Measurements from ENCODE around the gene HNF4A.
"Not testable (repeated sequence)": the region's sequence is repeated elsewhere in the genome, so short reads cannot be mapped to it uniquely, and the experiment has no call there.

Gene HNF4A

DNA sequence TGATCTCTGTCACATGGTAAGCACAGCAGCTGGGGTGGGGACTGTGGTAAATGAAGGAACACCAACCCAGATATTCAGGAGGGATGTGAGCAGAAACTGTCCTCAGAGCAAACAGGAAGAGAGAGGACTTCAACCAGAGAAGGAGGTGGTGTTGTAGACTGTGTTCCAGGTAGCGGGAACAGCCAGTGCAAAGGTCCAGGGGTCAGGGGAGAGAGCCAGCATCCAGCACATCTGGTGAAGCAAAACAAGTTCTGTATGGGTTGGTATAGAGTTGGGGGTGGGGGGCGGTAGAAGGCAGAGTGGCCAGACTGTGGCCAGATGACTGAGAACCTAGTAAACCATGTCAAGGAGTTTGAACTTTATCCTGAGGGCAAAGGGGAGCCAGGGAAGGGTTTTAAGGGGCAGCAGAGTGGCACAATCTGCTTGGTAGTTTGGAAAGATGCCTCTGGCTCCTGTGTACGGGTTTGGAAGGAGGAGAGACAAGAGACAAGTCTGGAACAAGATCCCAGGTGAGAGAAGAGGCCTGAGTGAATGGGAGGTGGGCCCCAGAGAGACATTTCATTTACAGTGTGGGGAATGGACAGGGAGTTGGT lies 92.4 kb downstream of the HNF4A start:
- no peak for DNase-seq

DNA sequence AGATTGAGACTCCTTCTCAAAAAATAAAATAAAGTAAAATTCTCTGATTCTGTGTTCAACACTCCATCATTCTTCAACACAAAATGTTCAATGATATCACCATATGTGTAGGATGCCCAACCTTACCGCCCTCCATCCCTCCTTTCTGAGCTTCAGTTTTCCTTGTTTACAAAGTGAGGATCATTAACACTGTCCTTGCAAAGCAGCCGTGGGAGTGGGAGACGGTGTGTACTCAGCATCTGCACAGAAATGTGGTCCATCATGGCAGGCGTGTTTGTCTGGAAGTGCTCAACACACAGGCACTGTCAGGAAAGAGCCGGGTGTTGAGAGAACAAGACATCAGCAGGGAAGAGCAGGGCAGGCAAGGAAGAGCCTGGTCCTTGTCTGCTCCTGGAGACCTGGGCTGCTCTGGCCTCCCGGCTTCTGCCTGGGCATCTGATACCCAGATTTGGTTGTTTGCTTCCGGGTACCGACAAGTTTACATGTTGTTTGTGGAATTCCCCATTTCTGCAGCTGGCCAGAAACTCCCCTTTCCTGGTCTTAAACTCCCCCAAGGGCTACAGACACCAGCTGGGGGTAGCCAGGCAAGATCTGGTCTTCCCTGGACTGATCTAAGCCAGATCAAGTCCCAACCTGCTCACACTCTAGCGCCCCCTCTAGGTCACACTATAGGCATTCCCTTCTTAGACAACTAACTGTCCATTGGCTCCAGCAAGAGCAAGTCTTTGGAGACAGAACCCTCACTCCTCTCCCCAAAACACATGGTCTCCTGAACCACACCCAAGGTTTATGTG lies 93.5 kb downstream of the HNF4A start:
- no peak for DNase-seq

DNA sequence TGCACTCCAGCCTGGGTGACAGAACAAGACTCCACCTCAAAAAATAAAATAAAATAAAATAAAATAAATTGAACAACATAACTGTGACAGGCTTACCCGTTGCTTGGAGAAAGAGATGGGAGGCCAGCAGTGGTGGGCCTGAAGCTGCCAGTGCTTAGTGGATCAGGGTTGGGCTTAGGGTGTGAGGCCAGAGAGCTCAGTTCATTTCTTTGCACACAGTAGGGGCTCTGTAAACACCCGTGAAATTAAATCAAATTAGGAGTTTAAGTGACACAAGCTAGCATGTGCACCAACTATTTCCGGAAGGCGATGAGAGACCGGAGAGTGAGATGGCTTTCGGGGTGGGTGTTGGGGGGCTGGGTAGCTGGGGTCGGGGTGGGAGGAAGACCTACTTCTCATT lies 94.4 kb downstream of the HNF4A start:
- no peak for DNase-seq

GRCh38 chr20:44450281-44450889 lies 94.9 kb downstream of the HNF4A start:
- DNase-seq = no peak

DNA sequence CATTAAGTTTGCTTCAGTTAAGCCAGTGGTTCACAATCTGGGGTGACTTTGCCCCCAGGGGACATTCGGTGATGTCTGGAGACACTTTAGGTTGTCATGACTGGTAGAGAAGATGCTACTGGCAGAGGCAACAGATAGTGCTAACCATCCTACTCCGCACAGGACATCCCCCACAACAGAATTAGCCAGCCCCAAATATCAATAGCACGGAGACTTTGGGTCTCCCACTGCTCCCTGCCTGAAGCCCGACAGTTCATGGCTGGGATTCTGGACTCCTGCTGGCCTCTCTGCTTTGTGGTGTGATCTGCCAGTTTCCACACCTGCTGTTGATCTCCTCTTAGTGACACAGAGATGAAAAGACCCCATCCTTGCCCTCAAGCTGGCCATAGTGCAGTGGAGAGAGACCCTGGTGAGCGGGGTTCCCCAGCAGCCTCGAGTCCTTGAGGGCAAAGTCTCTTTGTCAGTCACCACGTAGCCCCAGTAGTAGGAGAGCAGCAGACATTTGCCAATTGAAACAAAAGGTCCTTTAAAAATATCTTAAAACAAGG lies 95.5 kb downstream of the HNF4A start:
- DNase-seq = no peak

GRCh38 chr20:44454306-44454963 lies 98.9 kb downstream of the HNF4A start:
- no peak for DNase-seq

DNA sequence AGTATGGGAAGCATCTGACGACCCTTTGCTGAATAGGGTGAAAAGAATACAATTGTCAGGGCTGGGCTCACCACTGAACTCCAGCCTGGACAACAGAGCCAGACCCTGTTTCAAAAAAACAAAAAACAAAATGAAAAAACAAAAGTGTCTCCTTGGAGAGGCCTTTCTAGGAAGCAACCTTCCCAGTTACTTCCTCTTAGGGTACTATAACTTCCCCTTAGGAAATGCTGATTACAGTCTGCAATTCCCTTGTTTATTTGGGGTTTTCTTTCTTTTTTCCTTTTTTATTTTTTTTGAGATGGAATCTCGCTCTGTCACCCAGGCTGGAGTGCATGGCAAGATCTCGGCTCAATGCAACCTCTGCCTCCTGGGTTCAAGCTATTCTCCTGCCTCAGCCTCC lies 99.6 kb downstream of the HNF4A start:
- DNase-seq = no peak

- no peak for DNase-seq
Observed at GRCh38 chr20:44456611-44457010, 101.1 kb downstream of the HNF4A start.

- DNase-seq = no peak
Observed at GRCh38 chr20:44457016-44457415, 101.5 kb downstream of the HNF4A start.

DNA sequence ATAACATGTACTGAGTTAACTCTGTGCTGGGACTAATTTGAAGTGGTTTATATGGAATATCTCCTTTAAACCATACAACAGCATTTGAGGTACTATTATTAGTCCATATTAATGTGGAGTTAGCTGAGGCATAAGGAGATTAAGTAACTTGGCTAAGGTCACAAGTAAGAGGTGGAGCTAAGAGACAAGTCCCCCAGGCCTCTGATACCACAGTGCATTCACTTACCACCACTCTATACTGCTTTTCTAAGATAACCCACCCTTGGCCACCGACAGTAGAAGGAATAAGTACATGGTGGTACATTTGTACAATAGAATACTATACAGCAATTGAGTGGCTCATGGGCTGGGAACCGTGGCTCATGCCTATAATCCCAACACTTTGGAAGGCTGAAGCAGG lies 103.8 kb downstream of the HNF4A start:
- DNase-seq = no peak

- DNase-seq = peak; percentile 20 to 27
Observed at GRCh38 chr20:44460795-44461141, 105.3 kb downstream of the HNF4A start.

GRCh38 chr20:44461142-44461802 lies 105.8 kb downstream of the HNF4A start:
- no peak for DNase-seq

DNA sequence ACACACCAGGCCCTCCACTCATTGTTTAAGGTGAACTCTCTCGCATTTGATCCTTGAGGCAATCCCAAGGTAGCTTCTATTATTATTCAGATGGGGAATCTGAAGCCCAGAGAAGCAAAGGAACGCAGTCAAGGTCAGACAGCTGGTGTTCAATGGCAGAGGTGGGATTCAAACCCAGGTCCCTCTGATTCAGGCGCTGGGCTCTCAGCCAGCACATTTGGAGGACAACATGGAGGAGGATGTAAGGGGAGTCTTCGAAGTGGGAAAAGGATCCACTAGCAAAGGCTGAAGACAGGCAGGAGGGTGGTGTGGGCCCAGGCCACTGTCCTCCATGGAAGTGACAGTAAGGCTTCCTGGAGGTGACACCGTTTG lies 106.3 kb downstream of the HNF4A start:
- DNase-seq = no peak

GRCh38 chr20:44463466-44463865 lies 108.0 kb downstream of the HNF4A start:
- no peak for DNase-seq

DNA sequence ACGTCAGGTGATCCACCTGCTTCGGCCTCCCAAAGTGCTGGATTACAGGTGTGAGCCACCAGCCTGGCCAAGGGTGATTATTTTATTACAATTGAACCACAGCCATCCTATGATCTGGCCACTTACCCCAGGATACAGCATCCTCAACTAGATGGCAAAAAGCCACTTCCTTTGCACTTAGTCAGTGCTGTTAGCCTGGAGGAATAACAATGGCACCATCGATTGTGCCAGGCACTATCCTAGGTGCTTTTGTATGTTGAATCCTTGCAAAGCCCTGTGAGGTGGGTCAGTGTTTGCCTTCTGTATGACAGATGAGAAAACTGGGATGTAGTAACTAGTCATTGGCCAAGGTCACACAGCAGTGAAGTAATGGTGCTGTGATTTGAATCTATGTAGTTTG lies 109.0 kb downstream of the HNF4A start:
- no peak for DNase-seq

GRCh38 chr20:44465001-44465560 lies 109.6 kb downstream of the HNF4A start:
- DNase-seq = no peak

- no peak for DNase-seq
Observed at GRCh38 chr20:44467289-44467883, 111.9 kb downstream of the HNF4A start.

DNA sequence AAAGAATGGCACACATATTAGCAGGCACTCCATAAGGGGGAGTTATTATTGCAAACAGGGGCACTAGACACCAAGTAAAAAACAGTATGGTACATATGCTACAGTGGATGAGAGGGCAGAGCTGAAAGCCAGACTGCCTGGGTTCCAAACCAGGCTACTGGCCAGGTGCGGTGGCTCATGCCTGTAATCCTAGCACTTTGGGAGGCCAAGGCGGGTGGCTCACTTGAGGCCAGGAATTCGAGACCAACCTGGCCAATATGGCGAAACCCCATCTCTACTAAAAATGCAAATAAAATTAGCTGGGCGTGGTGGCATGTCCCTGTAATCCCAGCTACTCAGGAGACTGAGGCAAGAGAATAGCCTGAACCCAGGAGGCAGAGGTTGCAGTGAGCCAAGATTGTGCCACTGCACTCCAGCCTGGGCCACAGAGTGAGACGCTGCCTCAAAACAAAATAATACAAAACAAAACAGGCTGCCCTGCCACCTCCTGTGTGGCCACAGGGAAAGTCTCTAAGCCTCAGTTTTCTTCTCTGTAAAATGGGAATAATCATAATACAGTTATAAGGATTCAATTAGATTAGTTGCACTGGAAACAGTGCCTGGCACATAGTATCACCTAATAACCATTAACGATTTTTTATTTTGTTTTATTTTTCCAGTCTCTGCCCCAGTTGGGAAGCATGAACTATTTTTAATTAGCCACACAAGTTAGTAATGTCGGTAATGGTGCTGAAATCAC lies 112.7 kb downstream of the HNF4A start:
- no peak for DNase-seq

GRCh38 chr20:44470327-44470726 lies 114.8 kb downstream of the HNF4A start:
- DNase-seq = no peak

GRCh38 chr20:44471481-44471882 lies 116.0 kb downstream of the HNF4A start:
- DNase-seq = no peak

DNA sequence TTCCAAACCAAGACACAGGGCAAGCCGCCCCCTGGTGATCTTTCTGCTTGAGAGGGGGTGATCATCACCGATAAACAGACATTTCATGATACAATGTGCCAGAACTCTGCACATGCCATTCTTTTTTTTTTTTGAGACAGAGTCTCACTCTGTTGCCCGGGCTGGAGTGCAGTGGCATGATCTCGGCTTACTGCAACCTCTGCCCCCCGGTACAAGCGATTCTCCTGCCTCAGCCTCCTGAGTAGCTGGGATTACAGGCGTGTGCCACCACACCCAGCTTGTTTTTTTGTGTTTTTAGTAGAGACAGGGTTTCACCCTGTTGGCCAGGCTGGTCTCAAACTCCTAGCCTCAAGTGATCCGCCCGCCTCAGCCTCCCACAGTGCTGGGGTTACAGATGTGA lies 116.8 kb downstream of the HNF4A start:
- DNase-seq = not testable (repeated sequence)

DNA sequence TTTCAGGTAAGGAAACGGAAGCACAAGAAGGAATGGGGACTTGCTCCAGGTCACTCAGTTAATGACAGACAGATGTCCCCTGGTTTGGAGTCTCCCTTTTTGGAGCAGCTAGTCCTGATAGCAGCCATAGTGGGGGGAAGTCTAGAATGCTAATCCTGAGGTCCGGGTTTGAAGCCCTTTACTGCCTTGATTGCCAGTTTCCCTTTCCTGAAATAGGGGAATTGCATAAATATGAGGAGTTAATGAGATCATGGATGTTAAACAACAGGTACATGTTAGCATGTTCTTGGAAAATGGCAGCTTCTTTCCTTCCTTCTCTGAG lies 119.8 kb downstream of the HNF4A start:
- DNase-seq = no peak
